ENCODE results near the gene KIF1C.

Gene KIF1C

GRCh38 chr17:4969047-4969550, 28.7 kb upstream of the KIF1C start:
- no peak for DNase-seq (ENCODE audit: low spot score)

DNA sequence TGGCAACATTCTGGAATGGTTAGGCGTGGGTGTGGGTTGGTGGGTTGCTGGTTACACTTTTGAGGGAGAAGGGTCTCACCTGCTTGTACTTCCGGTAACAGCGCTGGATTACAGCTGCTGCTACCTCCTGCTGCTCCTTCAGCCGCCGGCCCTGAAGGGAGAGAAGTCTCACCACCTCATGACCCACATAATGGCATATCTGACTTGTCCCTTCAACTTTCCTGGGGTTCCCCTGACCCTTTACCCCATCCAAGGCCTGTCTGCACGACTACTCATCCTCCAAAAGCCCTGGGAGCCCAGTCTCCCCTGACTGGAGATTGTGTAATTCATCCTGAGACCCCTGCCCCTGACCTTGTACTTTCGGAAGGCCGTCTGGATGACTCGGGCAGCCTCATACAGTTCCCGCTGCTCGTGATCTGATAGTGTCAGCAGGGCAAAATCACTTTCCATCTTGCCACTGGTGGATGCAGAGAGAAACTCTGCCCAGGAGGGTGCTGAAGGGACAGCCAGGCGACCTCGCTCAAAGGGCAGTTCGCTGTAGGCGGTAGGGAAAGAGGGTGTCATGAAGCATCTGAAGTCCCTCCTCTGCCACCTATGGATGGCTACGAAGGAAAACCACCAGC, 28.1 kb upstream of the KIF1C start:
- no peak for DNase-seq (ENCODE audit: low spot score)

DNA sequence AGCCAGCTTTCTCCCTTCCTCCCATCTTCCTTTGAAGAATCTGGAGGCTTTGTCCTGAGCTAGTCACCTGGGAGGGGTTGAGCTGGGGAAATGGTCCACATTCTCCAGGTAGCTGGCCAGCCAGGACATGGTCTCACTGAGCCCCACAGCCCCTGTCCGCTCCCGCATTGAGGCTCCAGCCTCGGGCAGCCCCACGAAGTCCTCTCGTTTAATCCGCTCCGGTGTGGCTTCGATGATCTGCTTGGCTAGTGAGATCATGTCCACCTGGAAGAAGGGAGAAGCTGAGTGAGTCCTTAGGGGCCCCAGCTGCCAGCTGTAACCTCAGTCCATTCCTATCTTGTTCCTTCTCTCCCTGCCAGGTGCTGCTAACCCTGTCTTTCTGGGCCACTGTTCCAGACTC, 27.5 kb upstream of the KIF1C start:
- DNase-seq (ENCODE audit: low spot score): no peak

DNA sequence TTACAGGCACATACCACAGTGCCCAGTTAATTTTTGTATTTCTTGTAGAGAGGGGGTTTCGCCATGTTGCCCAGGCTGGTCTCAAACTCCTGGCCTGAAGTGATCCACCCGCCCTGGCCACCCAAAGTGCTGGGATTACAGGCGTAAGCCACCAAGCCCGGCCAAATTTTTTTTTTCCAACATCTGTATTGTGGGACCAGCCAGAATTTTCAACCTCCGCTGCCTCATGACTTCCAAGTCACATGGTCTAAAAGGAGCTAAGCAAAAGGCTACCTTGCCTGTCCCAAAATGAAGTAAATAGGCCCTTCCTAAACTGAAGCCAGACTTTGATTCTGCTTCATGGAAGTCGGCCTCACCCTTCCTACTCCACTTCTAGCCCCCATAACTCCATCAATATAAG, 25.9 kb upstream of the KIF1C start:
- DNase-seq (ENCODE audit: low spot score): no peak

DNA sequence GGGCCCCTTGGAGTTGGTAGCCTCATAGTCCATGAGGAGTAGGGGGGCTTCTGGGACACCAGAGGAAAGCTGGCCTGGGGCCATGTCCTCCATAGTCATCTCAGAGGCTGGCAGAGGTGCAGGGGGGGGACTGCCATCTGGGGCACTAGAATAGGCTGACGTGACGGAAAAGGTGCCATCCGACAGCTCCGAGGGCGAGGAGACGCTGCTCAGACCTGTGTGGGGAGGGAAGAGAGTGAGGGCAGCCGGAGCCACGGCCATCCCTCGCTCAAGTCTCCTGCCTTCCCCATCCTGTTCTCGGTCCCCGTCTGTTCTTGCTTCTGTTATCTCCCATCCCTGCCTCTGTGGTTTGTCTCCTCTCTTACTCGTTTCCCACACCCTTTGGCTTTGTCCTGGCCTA, 25.4 kb upstream of the KIF1C start:
- DNase-seq (ENCODE audit: low spot score): no peak

- DNase-seq (ENCODE audit: low spot score): no peak
Measured at GRCh38 chr17:4972752-4973151, 25.0 kb upstream of the KIF1C start.

DNA sequence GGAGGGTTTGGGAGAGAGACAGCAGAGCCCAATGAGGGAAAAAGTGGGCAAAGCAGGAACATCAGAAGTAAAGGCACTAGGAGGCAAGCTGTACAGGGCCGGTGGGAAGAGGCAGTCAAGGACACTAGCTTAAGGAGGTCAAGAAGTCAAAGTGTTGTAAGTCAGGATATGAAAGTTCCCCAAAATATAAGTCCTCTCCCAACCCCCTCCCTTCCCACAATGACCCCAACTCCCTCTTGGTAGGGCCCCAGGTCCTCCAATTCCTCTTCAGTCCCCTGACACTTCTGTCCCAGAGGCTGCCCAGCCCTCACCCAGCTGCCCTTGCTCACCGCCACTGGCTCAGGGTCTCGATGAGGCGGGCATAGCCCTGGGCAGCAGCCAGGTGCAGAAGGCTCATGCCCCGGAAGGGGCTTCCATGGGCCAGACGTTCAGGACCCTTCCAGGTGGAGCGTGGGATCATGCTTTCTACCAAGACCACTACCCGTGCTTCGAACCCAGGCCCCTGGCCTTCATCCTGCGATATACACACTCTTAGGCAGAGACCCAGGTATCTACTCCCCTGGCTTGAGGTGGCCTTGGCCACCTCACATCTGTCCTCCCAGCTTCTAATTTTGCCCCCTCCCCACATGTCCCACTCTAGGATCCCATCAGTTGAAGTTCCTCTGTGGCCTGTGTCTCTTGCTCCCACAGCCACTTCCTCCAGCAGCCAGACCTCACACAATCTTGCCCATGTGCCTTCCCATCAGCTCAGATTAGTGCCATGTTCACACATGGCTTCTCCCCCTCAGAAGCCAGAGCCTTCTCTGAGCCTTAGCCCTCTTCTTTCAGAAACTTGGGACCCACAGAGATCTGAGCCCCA, 24.3 kb upstream of the KIF1C start:
- no peak for DNase-seq (ENCODE audit: low spot score)

DNA sequence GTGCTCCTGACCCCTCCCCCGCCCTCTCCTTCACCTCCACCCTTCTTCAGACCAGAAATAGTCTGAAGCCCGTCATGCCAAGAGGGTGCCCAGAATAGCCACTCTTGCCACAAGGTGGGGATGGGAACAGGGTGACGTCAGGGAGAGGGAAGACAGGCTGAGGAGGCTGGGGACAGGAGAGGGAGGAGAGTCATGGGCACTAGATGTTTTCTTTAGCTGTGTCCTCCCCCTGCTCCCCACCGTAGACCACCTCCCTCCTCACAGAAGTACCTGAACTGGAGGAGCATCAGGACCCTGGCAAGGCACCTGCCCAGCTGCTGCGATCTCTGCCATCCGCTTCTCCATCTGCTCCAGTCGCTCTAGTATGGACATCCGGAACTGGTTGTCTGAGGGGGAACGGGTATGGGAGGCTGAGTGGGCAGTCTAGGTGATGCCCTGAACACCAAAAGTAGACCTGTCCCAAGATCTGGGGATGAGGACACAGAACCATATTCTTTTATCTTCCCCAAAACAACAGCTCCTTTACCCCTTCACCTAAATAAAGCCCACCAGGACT, 23.6 kb upstream of the KIF1C start:
- no peak for DNase-seq (ENCODE audit: low spot score)

- no peak for DNase-seq (ENCODE audit: low spot score)
Measured at GRCh38 chr17:4978726-4979125, 19.0 kb upstream of the KIF1C start.

DNA sequence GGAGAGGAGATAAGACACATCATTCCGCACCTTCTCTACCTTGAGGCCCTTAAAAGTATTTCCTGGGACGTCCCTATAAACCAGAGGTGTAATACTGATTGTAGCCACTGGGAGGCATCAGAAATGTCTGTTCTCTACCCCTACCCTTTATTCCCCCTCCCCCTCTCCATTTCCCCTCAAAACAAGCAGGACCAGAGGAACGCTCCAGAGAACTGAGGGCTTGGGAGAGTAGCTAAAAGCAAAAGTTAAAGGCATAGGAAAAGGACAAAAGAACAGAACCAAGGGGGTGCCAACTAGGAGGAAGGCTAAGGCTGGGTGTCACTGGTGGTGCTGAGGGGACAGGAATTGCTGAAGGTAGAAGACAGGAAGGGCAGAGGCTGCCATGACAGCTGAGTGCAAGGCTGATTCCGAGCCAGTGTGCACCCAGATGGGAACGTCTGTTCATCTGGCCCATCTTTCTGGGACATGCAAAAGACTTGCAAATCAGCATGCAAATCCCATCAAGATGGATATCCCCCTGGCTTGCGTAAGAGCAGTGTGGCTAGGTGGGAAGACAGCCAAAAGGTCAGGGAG, 17.0 kb upstream of the KIF1C start:
- DNase-seq (ENCODE audit: low spot score): no peak

DNA sequence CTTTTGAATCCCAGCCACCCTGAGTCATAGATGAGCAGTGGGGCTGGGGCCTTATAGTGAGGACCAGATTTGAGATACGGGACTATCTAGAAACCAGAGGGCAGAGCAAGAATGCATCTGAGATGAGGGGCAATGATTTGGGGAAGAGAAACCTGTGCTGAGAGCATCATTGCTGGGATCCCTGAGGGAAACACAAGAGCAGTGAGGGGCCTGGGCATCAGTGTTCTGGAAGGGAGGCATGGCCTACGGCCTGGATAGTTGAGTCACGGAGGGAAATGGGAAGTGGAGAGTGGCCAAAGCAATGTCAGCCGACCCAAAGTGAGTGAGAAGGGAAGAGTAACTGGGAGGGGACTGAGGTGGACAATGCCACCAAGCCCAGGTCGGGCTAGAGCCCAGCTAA, 15.4 kb upstream of the KIF1C start:
- no peak for DNase-seq (ENCODE audit: low spot score)

DNA sequence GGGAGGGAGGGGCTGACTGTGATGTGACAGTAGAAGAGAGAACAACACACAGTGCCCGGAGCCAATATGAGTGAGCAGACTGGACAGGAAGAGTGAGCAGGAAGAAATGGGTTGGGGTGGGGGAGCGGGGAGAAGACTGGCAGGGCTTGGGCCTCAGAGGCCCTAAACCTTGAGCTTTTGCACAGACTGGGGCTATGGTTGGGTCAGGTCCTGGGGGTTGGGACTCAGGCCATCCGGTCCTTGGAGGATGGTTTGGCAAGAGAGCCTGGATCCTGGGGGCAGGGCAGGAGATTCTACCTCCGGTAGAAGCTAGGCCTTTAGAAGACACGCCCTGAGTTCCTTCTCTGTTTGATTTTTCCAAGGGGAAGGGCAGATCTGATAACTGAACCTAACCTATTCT, 11.3 kb upstream of the KIF1C start:
- no peak for DNase-seq (ENCODE audit: low spot score)

- DNase-seq (ENCODE audit: low spot score): peak; percentile 92
Measured at GRCh38 chr17:4986951-4987766, 10.6 kb upstream of the KIF1C start, which contains the start of gene CAMTA2. TSS of gene CAMTA2 (minus strand) at chr17:4987675. CDS start at chr17:4986222, 1,453 bp downstream.

- no peak for DNase-seq (ENCODE audit: low spot score)
Measured at GRCh38 chr17:4987767-4988567, 9.8 kb upstream of the KIF1C start.

- DNase-seq (ENCODE audit: low spot score): no peak
Measured at GRCh38 chr17:4994081-4994595, 3.6 kb upstream of the KIF1C start.

DNA sequence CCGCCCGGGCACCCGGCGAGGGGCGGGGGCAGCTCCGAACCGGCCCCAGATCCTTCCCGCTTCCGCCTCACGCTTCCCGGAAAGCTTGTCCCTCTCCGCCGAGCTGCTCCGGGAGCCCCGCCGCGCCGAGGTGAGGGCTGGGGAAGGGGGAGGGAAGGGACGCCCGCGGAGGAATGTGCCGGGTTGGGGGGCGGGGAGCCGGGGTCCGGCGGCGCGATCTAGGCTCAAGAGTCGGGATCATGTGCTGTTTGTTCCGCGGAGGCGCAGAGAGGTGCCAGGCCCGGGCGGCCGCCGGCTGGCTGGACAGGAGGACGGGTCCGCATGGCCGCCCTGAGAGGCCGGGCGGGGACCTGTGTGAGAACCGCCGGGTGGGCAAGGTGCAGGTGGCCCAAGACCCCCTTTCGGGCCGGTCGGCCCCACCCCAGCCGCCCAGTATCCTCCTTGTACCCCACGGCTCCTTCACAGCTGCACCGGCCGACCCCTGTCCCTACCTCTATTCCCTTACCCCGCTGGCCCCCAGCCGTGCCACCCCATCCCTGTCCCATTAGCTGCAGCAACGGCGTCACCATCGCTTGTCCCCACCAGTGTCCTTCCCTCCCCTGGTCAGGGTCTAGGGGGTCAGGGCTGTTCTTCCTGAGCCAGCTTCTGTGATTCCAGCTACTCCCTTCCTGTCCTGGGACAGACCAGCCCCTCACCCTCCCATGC, 429 bp downstream of the KIF1C start:
- DNase-seq (ENCODE audit: low spot score): peak; percentile 87

DNA sequence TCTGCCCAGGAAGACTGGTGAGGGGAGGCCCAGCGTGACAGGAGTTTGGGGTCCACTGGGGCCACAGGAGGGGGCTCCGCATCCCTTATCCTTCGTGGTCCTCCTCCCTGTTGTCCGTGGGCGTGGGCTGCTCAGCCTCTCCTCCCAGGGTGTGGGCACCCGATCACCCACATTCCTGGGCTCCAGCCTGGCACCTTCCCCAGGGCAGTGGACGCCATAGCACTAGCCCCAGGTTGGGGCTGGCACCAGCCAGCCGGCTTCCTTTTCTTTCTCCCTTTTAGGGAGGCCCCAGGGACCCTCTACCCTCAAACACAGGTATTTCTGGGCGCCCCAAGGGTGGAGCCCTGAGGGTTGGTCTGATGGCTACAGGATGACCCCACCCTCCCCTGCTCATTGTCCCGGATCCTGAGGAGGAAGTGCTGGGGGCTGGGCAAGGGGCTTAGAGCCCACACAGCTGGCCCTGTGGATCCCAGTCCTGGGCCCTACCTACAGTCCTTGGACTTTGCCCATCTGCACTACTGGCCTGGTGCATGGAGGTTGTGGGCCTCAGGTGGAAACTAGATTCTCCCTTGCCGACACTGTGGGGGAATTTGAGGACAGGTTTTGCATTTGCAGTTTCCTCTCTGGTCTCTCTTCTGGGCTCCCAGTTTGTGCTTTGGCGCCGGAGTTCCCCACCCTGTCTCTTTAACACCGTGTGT, 1.1 kb downstream of the KIF1C start:
- no peak for DNase-seq (ENCODE audit: low spot score)

DNA sequence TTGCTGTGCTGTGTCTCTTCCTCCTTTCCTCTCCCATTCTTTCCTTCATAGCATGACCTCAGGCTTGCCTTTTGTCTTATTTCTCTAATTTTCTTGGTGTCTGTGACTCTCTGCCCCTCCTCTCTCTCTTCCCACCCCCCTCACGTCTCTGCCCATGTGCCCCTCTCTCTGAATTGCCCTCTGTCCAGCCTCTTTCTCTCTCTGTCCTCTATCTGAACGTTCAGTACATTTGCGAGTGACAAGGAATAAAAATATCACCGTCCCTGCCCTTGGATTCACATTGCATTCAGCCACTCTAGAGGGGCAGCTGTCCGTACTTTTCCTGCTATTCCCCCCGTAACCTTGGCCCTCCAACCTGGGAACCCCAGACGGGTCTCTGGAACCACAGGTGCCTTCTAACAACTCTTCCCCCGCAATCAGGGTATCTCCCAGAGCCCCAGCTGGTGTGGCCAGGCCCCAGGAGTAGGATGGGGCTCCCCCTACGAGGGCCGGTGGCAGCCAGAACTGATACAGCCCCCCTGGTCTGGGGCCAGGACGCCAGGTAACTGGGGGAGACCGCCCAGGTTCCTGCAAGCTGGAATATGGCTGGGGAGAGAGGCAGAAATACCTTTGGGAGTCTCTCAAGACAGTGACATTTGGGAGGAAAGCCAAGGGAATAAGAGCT, 1.8 kb downstream of the KIF1C start:
- no peak for DNase-seq (ENCODE audit: low spot score)

DNA sequence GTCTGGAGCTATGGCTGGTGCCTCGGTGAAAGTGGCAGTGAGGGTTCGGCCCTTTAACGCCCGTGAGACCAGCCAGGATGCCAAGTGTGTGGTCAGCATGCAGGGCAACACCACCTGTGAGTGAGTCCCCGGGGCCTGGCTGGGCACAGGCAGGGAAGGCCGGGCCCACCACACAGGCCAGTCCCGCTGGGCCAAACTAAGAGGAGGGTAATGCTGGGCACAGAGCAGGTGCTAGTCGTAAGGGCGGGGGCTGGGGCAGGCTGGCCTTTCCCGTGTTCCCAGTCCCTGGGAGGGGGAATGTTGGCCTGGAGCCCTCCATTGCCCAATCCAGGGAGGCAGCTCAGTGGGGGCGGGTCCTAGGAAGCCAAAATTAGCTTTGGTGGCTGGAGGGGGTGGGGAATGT, 2.5 kb downstream of the KIF1C start:
- DNase-seq (ENCODE audit: low spot score): no peak
